HepG2 (cell line): ENCODE results near the gene CLCN2. TPM values are rescaled to one million over a fixed set of nuclear protein-coding genes. Genes with fewer than 3 reads are reported as not detected.

ENCODE experiments used
- ATAC-seq: fragments of 200-7000 bp; cut with Tn5 transposase; 3 replicates; pipeline ENCODE4 v1.9.1; 2020; ENCODE audit warnings: mild to moderate bottlenecking, moderate library complexity
- BruUV-seq: library from RNA; stranded (reverse); fragments of 400-500 nt; replicated peaks from 2 replicates; lab custom pipeline; 2021; lab: Mats Ljungman, UMichigan
- CTCF ChIA-PET: fragments of 300-600 bp; formaldehyde crosslinking; extraction: SDS; loops from one replicate; lab custom pipeline; 2021; ENCODE audit warnings: low total read pairs, inconsistent platforms, low intra/inter-chr PET ratio; lab: Yijun Ruan, JAX
- POLR2A ChIA-PET: fragments of 350-600 bp; sonication (Branson Sonifier 250); formaldehyde crosslinking; loops from one replicate; lab custom pipeline; 2020; ENCODE audit warnings: antibody characterized with exemption, inconsistent platforms; lab: Yijun Ruan, JAX
- DNase-seq: peaks from one replicate; pipeline ENCODE4 v3.0.0-alpha.2; 2015; ENCODE audit warnings: low spot score
- FAIRE-seq: peaks from 3 replicates; lab custom pipeline; 2011; peaks lifted over from hg19 to GRCh38; lab: Jason Lieb, UNC
- H2AFZ ChIP-seq: one replicate; pipeline ENCODE4 v1.6.1; 2011; ENCODE audit warnings: low read length, inconsistent platforms
- H3K27ac ChIP-seq: fragments of 300-600 bp; 3 replicates; pipeline ENCODE4 v1.8.0; 2011; ENCODE audit warnings: mixed run types, mild to moderate bottlenecking, mixed read lengths, low read length, inconsistent platforms; ENCODE audit not compliant: insufficient read depth; ENCODE audit errors: extremely low read length
- H3K27me3 ChIP-seq, 2 experiments: fragments of 200-600 bp in 1 of 2; 2 replicates in 1 of 2; 3 replicates in 1 of 2; pipeline versions ENCODE4 v1.6.0 to v1.8.0; 2011; ENCODE audit warnings: low read length in 2 of 2, mild to moderate bottlenecking in 2 of 2, moderate library complexity in 2 of 2, inconsistent platforms in 1 of 2; ENCODE audit not compliant: insufficient read depth in 2 of 2, control insufficient read depth in 1 of 2
- H3K36me3 ChIP-seq, 2 experiments: fragments of 200-600 bp in 1 of 2; replicated peaks in 1 of 2; 2 replicates in 1 of 2; 3 replicates in 1 of 2; pipeline versions ENCODE4 v1.5.1 to v1.8.0; 2011; ENCODE audit warnings: low read length in 2 of 2, inconsistent platforms in 1 of 2; ENCODE audit not compliant: insufficient read depth in 2 of 2, control insufficient read depth in 1 of 2
- H3K4me1 ChIP-seq: 2 replicates; pipeline ENCODE4 v1.5.1; 2012; ENCODE audit warnings: low read length, inconsistent platforms; ENCODE audit not compliant: insufficient read depth
- H3K4me2 ChIP-seq: 2 replicates; pipeline ENCODE4 v1.6.0; 2011; ENCODE audit warnings: low read depth, low read length, inconsistent platforms
- H3K4me3 ChIP-seq, 3 experiments: fragments of 200-600 bp in 1 of 3; sonication (generic), shearing (Covaris generic) in 1 of 3; replicated peaks in 1 of 3; 2 replicates each; pipeline ENCODE4 v1.5.1; 2011 to 2016; ENCODE audit warnings: low read length in 3 of 3, inconsistent platforms in 2 of 3, low read depth in 2 of 3, mild to moderate bottlenecking in 2 of 3, control low read depth in 1 of 3, mixed read lengths in 1 of 3; ENCODE audit not compliant: insufficient read depth in 1 of 3
- H3K79me2 ChIP-seq: one replicate; pipeline ENCODE4 v1.6.1; 2011; ENCODE audit warnings: low read length, inconsistent platforms; ENCODE audit not compliant: insufficient read depth
- H3K9ac ChIP-seq: 2 replicates; pipeline ENCODE4 v1.6.0; 2011; ENCODE audit warnings: mild to moderate bottlenecking, low read depth, low read length, inconsistent platforms; ENCODE audit not compliant: insufficient read depth
- H3K9me3 ChIP-seq: 2 replicates; pipeline ENCODE4 v1.5.1; 2012; ENCODE audit warnings: mild to moderate bottlenecking, low read length
- H4K20me1 ChIP-seq: 2 replicates; pipeline ENCODE4 v1.6.0; 2011; ENCODE audit warnings: inconsistent platforms, mild to moderate bottlenecking, low read length, moderate library complexity; ENCODE audit not compliant: insufficient read depth
- CBX5 ChIP-seq: sonication (generic); formaldehyde crosslinking; IDR thresholded peaks from 2 replicates; pipeline ENCODE4 v1.4.0; 2020; ENCODE audit warnings: missing genetic modification reagents, borderline replicate concordance
- EHMT2 ChIP-seq: fragments of 200-600 bp; sonication (generic); IDR thresholded peaks from 2 replicates; pipeline ENCODE4 v1.7.0; 2017; ENCODE audit warnings: antibody characterized with exemption, low read depth, low read length, borderline replicate concordance
- FOXK1 ChIP-seq: sonication (generic); formaldehyde crosslinking; IDR thresholded peaks from 2 replicates; pipeline ENCODE4 v1.4.0; 2020; ENCODE audit warnings: low read depth, missing genetic modification reagents, borderline replicate concordance
- RORA ChIP-seq: sonication (generic); formaldehyde crosslinking; IDR thresholded peaks from 2 replicates; pipeline ENCODE4 v1.5.0; 2020; ENCODE audit warnings: mild to moderate bottlenecking, missing genetic modification reagents, moderate library complexity
- ZNF124 ChIP-seq: sonication (generic); formaldehyde crosslinking; IDR thresholded peaks from 2 replicates; pipeline ENCODE4 v1.4.0; 2020; ENCODE audit warnings: missing genetic modification reagents
- ZNF777 ChIP-seq: sonication (generic); formaldehyde crosslinking; IDR thresholded peaks from 2 replicates; pipeline ENCODE4 v1.4.0; 2020; ENCODE audit warnings: missing genetic modification reagents
- ZNF883 ChIP-seq: sonication (generic); formaldehyde crosslinking; IDR thresholded peaks from 2 replicates; pipeline ENCODE4 v1.5.1; 2020; ENCODE audit warnings: mild to moderate bottlenecking, missing genetic modification reagents; ENCODE audit errors: not compliant biosample characterization
- WGBS: methylation state at CpG from one replicate; pipeline ENCODE4 v1.1.6; 2017; ENCODE audit warnings: low lambda C conversion rate; 5-methylcytosine and 5-hydroxymethylcytosine counted together
- in situ Hi-C: cut with HindIII; loops from 2 replicates; pipeline ENCODE4 v1.10.0; 2017; ENCODE audit warnings: low pct_unique_long_range_greater_than_20kb; ENCODE audit not compliant: extremely low pct_ligation_motif_present
- intact Hi-C: fragments of 100-400 bp; cut with micrococcal nuclease; formaldehyde crosslinking; loops from one replicate; pipeline ENCODE4 v1.10.0; 2022; ENCODE audit not compliant: unreplicated experiment
- polyA plus RNA-seq, 8 experiments: library from polyadenylated mRNA; depleted of rRNA in 3 of 8; stranded (reverse) in 7 of 8; unstranded in 1 of 8; fragments of >200 nt; fragmentation: Illumina TruSeq in 4 of 8; extraction: Trizol in 4 of 8; gene quantifications; 2 replicates each; pipeline versions ENCODE4 v1.2.1 to v1.2.3, GENCODE V29; 2011 to 2016; ENCODE audit warnings: low read depth in 4 of 8, missing spikeins in 1 of 8, mixed read lengths in 1 of 8; ENCODE audit not compliant: insufficient read depth in 1 of 8
- total RNA-seq, 5 experiments: library from RNA; depleted of rRNA; stranded (reverse); fragments of >200 nt; fragmentation: Illumina TruSeq; extraction: Trizol; gene quantifications; 2 replicates each; pipeline ENCODE4 v1.2.3, GENCODE V29; 2016; ENCODE audit warnings: low read depth in 1 of 5
- TF ChIP-seq, protein P1 (sequence below): sonication (generic); formaldehyde crosslinking; IDR thresholded peaks from 2 replicates; pipeline ENCODE4 v1.8.0; 2022; ENCODE audit warnings: low read depth, missing genetic modification reagents
- TF ChIP-seq, protein P2 (sequence below): sonication (generic); formaldehyde crosslinking; IDR thresholded peaks from 2 replicates; pipeline ENCODE4 v1.9.0; 2022; ENCODE audit warnings: low read depth, missing genetic modification reagents
- TF ChIP-seq, protein P3 (sequence below): sonication (generic); formaldehyde crosslinking; IDR thresholded peaks from 2 replicates; pipeline ENCODE4 v1.4.0; 2020; ENCODE audit warnings: missing genetic modification reagents, borderline replicate concordance
- TF ChIP-seq, protein P4 (sequence below): sonication (generic); formaldehyde crosslinking; IDR thresholded peaks from 2 replicates; pipeline ENCODE4 v1.8.0; 2022; ENCODE audit warnings: mild to moderate bottlenecking, missing genetic modification reagents, moderate library complexity
- TF ChIP-seq, protein P5 (sequence below): IDR thresholded peaks from 2 replicates; pipeline ENCODE4 v1.6.1; 2016

Gene CLCN2
- total and polyA plus RNA-seq, 2 of the 13 experiments (the other 11 are each of a cell fraction or from before 2014, with no cell fraction given) = 11.4 to 13.5 TPM

DNA sequence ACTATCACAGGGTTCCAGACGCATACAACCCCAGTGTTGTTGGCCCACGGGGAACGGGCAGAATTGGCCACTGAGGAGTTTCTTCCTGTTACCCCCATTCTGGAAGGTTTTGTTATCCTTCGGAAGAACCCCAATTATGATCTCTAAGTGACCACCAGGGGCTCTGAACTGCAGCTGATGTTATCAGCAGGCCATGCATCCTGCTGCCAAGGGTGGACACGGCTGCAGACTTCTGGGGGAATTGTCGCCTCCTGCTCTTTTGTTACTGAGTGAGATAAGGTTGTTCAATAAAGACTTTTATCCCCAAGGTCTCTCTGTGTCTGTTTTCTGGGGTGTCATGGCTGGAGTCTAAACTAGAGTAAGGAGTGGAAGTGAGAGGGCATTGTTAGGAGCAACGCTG lies 52.7 kb downstream of the CLCN2 start (continued):
- TF ChIP-seq, protein P1, sequence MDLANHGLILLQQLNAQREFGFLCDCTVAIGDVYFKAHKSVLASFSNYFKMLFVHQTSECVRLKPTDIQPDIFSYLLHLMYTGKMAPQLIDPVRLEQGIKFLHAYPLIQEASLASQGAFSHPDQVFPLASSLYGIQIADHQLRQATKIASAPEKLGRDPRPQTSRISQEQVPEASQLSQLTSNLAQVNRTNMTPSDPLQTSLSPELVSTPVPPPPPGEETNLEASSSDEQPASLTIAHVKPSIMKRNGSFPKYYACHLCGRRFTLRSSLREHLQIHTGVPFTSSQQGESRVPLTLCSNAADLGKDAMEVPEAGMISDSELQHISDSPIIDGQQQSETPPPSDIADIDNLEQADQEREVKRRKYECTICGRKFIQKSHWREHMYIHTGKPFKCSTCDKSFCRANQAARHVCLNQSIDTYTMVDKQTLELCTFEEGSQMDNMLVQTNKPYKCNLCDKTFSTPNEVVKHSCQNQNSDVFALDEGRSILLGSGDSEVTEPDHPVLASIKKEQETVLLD (CRISPR knock-in tag) = no peak

DNA sequence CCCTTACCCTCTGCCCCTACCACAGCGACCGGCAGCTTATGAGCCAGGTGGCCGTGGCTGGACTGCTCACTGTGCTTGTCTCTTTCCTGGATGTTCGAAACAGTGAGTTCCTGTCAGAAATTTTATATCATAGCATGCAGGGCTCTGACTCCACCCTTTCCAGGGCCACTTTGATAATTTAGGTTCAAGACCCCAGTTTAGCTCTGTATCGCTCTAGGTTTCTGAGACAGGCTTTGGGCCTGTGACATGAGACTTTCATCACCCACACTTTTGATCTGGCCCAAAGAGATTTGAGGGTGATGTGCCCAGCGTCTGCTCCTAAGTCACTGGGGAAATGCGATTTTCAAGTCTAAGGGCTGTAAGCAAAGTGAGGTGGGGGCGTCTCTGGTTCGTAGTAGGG lies 53.5 kb downstream of the CLCN2 start:
- Histone ChIP-seq H3K27me3 (no peaks in the 10 kb centered on the region; a peak in 1 of 5 replicates), H4K20me1 (no peaks in the 10 kb centered on the region), H2AFZ (no peak overlapping the region), H3K27ac (no peak overlapping the region), H3K4me2 (no peak overlapping the region), H3K4me1 (no peaks in the 10 kb centered on the region), H3K4me3 (no peak overlapping the region), H3K79me2 (no peaks in the 10 kb centered on the region), H3K9me3 (no peaks in the 10 kb centered on the region), H3K36me3 (peaks cover 23 to 61% of the 10 kb centered on the region in 2 experiments), H3K9ac (no peak overlapping the region)
- ATAC-seq (no peak), DNase-seq (no peak), FAIRE-seq (no peak)
- ChIA-PET CTCF (no interaction called here), POLR2A (no interaction called here)
- 99% methylated on average over 9 of the region's 9 CpGs for WGBS
- intact Hi-C loops = no loop called here
- BruUV-seq = no TSS peak
- in situ Hi-C loops = no loop called here
- no peak for TF ChIP-seq ZNF124 (CRISPR knock-in tag)
- TF ChIP-seq, protein P2, sequence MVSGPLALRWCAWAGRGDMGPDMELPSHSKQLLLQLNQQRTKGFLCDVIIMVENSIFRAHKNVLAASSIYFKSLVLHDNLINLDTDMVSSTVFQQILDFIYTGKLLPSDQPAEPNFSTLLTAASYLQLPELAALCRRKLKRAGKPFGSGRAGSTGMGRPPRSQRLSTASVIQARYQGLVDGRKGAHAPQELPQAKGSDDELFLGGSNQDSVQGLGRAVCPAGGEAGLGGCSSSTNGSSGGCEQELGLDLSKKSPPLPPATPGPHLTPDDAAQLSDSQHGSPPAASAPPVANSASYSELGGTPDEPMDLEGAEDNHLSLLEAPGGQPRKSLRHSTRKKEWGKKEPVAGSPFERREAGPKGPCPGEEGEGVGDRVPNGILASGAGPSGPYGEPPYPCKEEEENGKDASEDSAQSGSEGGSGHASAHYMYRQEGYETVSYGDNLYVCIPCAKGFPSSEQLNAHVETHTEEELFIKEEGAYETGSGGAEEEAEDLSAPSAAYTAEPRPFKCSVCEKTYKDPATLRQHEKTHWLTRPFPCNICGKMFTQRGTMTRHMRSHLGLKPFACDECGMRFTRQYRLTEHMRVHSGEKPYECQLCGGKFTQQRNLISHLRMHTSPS = no peak
- no peak for TF ChIP-seq ZNF883 (CRISPR knock-in tag)
- TF ChIP-seq CBX5 = no peak
- no peak for TF ChIP-seq ZNF777 (CRISPR knock-in tag)
- TF ChIP-seq RORA = no peak
- TF ChIP-seq, protein P3, sequence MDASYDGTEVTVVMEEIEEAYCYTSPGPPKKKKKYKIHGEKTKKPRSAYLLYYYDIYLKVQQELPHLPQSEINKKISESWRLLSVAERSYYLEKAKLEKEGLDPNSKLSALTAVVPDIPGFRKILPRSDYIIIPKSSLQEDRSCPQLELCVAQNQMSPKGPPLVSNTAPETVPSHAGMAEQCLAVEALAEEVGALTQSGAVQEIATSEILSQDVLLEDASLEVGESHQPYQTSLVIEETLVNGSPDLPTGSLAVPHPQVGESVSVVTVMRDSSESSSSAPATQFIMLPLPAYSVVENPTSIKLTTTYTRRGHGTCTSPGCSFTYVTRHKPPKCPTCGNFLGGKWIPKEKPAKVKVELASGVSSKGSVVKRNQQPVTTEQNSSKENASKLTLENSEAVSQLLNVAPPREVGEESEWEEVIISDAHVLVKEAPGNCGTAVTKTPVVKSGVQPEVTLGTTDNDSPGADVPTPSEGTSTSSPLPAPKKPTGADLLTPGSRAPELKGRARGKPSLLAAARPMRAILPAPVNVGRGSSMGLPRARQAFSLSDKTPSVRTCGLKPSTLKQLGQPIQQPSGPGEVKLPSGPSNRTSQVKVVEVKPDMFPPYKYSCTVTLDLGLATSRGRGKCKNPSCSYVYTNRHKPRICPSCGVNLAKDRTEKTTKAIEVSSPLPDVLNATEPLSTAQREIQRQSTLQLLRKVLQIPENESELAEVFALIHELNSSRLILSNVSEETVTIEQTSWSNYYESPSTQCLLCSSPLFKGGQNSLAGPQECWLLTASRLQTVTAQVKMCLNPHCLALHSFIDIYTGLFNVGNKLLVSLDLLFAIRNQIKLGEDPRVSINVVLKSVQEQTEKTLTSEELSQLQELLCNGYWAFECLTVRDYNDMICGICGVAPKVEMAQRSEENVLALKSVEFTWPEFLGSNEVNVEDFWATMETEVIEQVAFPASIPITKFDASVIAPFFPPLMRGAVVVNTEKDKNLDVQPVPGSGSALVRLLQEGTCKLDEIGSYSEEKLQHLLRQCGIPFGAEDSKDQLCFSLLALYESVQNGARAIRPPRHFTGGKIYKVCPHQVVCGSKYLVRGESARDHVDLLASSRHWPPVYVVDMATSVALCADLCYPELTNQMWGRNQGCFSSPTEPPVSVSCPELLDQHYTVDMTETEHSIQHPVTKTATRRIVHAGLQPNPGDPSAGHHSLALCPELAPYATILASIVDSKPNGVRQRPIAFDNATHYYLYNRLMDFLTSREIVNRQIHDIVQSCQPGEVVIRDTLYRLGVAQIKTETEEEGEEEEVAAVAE (CRISPR knock-in tag) = no peak
- no peak for TF ChIP-seq EHMT2
- TF ChIP-seq, protein P4, sequence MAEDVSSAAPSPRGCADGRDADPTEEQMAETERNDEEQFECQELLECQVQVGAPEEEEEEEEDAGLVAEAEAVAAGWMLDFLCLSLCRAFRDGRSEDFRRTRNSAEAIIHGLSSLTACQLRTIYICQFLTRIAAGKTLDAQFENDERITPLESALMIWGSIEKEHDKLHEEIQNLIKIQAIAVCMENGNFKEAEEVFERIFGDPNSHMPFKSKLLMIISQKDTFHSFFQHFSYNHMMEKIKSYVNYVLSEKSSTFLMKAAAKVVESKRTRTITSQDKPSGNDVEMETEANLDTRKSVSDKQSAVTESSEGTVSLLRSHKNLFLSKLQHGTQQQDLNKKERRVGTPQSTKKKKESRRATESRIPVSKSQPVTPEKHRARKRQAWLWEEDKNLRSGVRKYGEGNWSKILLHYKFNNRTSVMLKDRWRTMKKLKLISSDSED (CRISPR knock-in tag) = no peak
- TF ChIP-seq, protein P5, sequence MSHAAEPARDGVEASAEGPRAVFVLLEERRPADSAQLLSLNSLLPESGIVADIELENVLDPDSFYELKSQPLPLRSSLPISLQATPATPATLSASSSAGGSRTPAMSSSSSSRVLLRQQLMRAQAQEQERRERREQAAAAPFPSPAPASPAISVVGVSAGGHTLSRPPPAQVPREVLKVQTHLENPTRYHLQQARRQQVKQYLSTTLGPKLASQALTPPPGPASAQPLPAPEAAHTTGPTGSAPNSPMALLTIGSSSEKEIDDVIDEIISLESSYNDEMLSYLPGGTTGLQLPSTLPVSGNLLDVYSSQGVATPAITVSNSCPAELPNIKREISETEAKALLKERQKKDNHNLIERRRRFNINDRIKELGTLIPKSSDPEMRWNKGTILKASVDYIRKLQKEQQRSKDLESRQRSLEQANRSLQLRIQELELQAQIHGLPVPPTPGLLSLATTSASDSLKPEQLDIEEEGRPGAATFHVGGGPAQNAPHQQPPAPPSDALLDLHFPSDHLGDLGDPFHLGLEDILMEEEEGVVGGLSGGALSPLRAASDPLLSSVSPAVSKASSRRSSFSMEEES (CRISPR knock-in tag) = no peak
- no peak for TF ChIP-seq FOXK1 (CRISPR knock-in tag)
